NCI-H2081 treated with DMSO at 0.1 percent for 48 hours (cell line): Measurements from ENCODE around the gene SH3PXD2A.

ENCODE experiments used
- DNase-seq: peaks from one replicate; lab custom pipeline; 2025; lab: John Stamatoyannopoulos, UW

The SH3PXD2A gene

DNA sequence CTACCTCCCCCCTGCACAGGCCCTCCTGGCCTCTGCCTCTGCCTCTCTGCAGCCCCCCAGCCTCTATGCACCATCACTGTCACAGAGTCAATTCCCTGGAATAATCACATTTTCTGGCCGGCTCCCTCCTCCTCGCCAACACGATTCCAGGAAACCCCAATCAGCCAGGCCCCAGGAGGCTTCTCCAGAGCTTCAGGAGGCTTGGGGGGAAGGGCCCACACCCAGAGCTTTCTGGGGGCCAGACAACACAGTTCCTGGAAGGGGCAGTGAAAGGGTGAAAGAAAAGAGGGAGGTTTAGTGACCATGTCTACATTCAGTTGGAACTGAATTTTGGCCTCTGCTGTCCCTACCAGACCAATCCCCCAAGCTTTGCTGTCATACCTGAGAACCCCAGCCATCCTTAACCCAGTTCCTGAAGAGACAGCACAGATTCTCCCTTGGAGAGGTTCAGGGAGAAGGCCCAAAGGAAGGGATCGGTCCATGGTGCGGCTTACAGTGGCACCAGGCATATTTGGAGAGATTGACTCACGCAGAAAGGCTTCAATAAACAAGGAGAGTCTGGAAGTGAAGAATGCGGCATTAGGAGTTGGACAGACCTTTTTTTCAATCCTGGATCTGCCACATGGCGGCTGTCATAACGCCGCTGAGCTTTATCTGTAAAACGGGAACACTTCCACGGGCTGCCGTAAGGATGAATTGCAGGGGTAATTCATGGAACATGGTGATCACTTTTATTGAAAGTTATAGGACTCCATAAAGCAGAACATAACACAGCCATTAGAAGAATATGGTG is 272.8 kb downstream of the SH3PXD2A start:
- DNase-seq: no peak

DNA sequence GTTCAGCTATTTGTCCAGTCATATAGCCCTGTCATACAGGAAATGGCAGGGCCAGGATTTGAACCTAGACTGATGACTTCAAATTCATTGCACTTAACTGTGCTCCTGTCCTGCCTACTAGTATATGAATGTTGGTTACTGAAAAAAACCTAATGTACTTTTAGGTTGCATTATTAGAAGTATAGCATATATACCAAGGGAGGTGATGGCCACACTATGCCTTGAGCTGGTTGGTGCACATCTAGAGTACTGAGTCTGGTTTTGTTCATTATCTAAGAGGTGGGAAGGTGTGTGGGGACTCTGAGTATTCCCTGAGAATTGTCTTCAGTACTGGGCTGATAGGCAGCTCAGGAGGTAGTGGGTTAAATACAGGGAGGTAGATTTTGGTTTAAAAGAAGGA is 273.9 kb downstream of the SH3PXD2A start:
- DNase-seq: no peak

DNA sequence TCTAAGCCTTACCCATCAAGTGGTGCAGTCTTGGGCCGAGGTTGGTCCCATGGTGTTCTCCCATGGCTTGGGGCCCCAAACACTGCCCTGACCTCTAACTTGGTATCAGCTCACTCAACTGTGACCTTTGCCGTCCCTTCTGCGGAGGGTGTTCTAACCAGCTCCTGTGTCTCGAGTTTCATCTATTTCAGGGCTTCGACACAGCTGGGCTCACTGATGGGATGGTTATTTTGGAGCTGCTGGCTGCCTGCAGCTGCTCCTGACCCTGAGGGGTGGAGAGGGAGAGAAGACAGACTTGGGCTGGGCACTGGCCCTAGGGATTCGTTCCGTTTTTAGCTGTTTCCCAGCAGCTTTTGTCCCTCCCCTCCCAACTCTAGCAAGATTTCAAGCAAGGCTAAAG is 274.9 kb downstream of the SH3PXD2A start:
- no peak for DNase-seq

DNA sequence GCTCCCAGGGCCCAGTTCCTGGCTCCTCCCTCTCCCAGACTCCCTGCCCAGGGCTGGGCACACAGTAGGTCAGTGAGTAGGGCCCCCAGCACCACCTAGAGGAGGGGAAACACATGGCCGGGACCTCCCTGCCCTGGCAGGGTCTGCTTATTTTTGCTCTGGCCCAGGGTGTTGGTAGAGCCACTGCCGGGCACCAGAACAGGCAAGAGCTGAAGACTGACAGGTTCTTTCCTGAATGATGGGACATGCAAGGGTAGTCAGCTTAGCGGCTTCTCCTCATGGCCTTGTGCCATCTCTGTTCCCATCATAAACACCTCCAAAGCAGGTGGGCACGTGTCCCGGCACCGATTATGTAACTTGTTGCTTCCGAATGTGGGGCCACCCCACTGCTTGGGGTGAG is 275.4 kb downstream of the SH3PXD2A start:
- no peak for DNase-seq

DNA sequence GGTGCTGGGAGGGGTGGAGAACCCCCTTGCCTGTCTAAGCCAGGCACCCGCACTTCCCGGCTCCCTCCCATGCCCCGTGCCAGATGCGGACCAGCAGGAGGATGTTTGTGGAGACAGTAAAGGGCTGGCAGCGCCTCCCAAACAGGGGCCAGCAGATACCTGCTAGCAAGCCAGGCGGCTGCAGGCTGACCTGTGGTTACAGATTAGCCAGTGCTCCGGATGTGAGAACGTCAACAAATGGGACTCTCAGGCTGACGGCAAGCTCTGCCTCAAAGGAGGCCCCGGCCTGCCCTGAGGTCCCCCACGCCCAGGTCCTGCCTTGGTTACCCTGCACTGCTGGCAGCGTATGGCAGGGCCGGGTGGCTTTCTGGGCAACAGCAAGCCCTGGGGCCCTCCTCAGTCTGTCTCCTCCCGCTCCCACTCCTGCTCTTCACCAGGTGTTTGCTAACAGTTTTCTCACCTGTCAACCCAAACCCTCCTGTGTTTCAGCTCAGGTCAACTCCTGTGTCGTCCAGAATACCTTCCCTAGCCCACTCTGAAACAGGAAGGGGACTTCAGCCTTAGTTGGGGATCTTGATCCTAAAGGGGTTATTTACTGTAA is 276.5 kb downstream of the SH3PXD2A start:
- DNase-seq: no peak

DNA sequence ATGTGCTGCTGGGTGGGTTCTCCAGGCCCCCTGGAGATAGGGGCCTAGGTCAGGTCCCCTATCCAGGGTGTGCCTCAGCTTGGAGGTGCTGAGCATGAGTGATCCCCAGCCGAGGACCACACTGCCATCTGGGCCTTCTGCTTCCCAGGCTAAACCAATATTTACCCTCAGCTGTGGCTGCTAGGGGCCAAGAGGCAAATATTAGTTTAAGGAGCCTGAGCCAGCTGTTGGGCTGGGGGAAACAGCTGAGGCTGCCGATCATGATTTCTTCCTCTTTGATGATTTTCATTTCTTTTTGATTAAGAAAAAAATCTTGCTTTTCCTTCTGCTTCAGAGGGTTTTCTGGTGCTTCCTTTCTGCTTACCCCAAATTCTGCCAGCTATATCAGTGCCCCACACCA is 278.5 kb downstream of the SH3PXD2A start:
- DNase-seq: peak; percentile 7

DNA sequence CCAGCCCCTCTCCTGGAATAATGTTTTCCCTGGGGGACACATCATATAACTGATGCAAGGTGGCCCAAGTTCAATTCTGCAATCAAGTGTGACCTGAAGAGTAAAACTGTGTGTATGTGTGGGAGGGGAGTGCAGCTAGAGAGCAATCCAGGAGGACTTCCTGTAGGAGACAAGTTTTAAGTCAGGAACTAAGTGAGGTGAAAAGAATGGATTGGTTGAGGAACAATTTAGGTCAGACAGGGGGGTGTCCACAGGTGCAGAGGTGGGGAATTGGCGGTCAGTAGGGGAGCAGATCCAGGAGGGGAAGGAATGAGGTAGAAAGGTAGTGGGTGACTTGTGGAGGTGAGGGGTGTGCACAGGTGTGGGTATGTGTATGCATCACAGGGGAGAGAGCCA is 279.3 kb downstream of the SH3PXD2A start:
- no peak for DNase-seq

DNA sequence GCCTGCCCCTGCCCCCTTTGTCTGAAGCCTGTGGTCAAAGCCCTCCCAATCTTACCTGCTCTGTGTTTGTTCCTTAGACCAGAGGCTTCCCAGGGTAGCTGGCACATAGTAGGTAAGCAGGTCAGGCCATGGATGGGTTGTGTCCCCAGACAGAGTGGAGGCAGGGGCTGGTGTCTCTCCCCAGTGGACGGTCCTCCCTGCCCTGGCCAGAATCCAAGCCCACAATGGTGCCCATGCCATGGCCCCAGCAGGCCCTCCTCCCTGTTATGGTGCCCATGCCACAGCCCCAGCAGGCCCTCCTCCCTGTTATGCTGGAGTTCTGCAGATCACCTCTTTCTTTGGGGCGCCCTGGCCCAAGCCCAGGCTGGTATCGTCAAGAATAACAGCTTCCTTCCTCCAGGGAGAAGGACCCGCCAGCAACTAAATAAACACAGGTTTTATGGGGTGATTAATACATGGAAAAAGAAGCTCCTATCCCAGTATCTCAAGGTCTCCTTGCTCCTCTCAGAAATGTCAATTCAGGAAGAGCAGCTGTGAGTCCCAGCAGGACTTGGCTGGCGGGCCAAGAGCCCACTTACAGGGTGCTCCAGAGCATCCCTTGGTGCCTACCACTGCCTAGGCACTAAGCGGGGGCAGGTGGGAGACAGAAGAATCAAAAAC is 279.8 kb downstream of the SH3PXD2A start:
- DNase-seq: no peak

DNA sequence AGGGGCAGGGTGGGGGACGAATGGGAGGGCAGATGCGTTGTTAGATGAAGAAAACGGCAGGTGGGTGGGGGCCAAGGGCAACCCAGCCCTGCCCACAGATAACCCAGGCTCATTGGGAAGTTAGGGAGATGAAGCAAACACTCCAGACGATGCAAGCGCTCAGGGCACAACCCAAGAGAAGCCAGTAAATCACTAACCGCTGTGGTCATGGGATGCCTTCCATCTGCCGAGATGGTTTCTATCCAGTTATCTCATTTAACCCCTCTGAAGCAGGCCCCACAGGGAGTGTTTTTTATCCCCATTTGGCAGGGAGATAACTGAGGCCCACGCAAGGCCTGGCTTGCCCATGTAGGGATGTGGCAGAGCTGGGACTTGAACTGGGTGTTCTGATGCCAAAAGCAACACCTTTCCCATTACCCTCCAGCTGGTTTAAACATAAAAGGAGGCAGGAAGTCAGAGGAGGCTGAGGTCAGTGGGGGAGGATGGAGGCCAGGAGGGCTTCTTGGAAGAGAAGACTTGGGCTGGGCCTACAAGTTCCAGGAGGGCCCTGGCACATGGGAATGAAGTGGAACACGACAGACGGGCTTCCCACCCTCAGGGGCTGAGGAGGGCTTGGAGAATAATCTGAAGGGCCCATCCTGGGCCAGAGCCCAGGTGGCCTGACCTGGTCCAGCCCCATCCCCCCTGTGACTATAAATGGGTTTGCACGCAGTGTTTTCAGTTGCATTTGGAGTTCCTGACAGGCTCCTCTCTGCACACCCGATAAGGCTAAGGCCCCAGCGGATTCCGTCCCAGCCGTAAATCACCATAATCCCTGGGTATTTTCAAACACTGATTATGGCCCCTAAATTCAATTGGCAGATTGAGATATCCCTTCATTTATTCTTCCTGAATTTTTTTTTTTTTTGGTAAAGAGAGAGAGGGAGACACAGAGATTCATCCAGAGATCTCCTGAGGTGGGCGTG is 281.0 kb downstream of the SH3PXD2A start:
- DNase-seq: no peak

DNA sequence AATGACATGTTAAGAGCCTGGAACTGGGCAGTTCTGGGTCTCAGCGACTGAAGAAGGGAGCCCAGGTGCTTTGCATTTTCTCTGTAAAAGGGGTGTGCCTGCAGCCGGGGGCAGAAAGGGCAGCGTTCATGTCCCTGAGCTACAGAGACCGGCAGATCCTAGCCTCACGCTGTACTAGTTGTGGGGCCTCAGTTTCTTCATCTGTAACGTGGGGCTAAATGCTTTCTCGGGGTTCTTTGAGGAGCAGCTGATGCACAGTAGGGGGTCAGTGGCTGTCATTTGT is 282.2 kb downstream of the SH3PXD2A start:
- no peak for DNase-seq

DNA sequence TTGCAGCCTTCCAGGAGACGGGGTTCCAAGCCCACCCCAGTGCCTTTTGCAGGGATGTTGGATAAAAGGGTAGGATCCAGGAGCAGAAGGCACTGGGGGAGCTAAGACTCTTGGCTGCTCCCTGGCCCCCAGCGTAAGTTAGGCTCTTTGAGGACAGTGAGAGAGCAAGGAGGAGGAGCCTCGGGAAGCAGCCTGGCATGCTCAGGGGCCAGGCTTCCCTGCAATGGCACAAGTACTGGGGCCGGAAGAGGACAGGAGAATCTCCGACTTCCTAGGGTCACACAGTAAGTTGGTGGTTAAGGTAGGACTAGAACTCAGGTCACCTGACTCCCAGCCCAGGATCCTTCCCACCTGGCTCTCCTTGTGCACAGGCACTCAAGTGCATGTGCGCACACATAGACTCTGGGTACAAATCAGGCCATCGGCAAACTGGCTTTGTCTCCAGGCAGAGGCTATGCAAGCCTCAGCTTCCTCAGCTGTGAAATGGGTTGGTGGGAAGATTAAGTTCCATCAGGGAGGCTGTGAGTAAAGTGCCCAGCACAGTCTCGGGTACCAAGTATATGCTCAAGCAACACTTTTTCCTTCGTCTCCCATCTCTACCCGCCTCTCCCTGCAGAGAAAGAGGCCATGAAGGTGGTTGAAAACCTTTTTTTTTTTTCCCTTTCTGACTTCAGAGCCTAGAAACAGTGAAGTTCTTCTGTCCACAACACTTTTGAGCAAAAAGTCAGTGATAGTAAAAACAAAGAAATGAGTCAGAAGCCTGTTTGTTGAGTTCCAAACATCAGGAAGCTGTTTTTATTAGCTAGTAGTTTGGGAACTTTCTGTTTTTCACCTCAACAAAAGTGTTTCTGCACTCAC is 282.8 kb downstream of the SH3PXD2A start:
- no peak for DNase-seq

DNA sequence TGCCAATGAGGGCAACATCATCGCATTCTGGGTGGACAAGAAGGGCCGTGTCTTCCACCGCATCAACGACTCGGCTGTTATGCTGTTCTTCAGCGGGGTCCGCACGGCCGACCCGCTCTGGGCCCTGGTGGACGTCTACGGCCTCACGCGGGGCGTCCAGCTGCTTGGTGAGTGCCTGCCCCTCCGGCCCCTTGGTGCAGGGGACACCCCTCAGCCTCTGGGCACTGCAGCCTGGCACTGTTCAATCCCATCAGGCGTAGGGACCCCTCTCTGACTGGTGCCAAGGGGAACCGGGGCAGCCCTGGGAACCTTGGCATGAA is 283.8 kb downstream of the SH3PXD2A start:
- DNase-seq: no peak

DNA sequence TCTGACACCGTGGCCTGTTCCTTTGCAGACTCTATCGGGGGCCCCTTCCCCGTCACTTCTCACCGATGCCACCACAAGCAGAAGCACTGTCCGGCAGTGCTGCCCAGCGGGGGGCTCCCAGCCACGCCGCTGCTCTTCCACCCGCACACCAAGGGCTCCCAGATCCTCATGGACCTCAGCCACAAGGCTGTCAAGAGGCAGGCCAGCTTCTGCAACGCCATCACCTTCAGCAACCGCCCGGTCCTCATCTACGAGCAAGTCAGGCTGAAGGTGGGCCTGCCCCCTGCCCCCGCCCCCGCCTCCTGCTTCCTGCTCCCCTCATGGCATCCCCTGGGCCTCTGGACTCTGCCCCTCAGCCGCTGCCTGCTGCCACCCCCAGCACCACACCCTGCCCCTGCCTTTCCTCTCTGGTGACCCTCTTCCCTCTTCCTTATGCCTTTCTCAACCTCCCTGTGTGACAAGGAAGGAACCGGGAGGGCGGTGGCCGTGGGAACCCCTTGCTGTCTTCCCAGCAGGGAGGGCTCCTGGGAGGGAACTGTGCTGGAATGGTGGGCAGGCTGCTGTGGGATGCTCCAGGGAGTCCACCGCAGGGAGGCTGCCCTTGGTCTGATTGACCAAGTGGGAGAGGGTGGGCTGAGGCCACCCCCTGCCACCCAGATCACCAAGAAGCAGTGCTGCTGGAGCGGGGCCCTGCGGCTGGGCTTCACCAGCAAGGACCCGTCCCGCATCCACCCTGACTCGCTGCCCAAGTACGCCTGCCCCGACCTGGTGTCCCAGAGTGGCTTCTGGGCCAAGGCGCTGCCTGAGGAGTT is 284.3 kb downstream of the SH3PXD2A start:
- no peak for DNase-seq

DNA sequence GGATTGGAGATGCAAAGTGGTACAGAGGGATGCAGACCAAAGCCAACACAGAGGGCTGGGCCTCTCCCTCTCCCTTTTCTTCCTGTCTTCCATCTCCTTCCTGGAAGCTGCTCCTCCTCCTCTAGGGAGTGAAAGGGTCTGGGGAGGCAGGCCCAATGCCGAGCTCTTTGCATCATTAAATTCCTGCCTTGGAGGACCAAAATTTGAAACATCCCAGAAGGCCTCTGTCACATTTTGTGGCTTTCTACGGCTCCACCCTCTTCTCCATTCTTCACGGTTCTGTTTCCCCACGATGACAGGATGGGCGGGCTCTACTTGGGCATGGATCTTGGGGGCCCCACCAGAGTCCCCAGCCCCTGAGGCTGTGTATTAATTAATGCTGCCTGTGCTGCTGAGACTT is 285.5 kb downstream of the SH3PXD2A start:
- DNase-seq: no peak

DNA sequence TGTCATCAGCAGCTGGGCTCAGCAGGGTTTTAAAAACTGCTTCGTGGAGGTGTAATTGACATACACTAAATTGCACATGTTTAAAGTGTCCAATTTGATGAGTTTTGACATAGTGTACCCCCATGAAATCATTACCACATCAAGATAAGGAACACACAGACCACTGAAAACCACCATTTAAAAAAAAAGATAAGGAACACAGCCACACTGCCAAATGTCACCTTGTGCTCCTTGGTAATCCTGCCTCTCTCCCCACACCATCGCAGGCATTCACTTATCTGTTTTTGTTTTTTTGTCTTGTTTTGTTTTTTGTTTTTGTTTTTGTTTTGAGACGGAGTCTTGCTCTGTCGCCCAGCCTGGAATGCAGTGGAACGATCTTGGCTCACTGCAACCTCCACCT is 286.9 kb downstream of the SH3PXD2A start:
- no peak for DNase-seq

DNA sequence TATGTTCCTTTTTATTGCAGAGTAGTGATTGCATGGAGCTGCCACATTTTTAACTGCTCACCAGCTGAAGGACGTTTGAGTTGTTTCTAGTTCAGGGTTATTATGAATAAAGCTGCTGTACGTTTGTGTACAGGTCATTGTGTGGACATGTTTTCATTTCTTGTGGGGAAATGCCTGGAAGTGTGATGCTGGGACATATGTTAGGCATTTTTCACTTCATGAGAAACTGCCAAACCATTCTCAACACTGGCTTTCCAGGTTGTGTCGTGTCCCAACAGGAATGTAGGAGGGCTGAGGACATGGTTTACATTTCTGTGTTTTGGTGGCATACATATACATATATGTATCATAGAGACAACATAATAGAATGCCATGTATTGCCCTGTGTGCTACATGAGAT is 288.8 kb downstream of the SH3PXD2A start:
- DNase-seq: no peak

DNA sequence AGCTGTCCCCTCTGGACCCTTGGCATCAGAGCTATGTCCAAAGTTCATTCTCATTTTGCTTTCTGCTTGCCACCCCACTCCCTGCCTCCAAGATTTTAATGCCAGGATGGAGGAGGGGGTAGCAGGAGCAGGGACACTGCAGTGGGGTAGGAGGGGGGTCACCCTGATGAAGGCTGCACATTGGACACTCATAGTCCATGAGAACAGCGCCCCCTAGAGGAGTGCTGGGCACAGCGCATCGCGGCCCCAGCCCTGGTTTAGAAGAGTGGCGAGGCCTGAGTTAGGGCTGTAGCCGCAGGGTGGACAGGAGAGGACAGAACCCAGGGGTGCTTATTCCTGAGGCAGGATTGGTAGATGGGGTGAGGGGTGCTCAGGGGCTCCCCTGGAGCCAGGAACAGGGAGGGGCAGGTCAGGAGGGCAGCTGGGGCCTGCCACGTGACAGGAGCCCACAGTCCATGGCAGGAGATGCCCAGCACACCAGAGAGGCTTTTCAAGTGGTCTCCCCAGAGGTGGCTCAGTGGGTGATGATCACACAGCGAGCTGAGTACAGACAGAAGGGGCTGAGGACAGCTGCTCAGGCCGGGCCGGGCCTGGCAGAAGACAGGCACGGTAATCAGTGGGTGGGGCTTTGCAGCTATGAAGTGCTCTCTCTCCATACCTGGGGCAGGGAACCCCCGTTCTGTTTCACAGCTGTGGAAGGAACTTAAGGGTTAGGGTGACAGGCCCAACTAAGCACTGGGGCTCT is 290.4 kb downstream of the SH3PXD2A start:
- DNase-seq: no peak

DNA sequence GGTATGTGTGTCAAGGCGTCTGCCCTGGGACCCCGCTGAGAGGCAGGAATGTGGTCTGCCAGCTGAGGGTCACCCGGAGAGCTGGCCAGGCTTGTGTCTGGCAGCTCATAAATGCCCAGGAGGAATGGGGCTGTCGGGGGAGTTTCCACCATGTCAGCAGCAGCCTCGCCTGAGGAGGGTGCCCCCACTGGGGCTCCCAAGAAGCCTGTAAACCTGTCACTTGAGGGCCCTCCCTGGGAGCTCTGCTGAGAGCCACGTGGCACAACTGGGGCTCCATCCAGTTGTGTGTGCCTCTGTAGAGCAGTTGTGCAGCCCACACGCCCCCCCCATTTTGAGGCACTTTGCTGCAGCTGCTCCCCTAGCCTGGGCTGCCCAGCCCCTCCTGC is 291.3 kb downstream of the SH3PXD2A start:
- no peak for DNase-seq

DNA sequence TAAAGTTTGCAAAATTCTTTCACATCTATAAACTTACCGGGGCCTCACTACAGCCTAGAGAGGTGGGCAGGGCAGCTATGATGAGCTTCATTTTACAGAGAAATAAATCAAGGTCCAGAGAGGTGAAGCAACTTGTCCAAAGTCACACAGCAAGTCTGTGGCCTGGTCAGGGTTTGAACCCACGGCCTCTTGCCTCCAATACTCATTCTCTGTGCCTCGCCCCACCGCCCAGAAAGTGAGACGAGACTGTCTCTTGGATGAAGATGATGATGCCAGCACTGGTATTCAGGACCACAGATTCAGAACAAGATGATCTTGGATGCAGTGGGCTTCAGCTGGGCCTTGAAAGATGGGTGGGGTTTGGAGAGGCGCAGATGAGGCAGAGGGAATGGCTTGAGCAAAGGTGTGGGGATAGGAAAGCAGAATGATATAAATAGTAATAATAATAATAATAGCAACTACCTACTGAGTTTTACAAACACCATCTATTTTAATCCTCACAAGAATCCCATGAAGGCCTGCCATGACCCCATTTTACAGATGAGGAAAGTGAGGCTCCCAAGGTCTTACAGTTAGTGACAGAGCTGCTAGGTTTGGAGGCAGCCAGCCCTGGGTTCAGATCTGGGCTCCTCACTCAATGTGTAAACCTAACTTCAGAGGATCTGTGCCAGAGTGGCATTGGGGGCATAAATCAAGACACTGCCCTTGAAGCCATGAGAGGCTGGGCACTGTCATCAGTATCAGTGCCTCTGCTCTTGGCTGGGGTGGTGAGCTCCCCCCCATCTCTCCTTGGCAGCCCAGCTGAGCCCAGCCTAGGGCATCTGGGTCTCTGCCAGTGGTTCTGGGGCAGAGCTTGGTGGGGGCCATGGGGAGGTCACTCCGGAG is 291.9 kb downstream of the SH3PXD2A start:
- DNase-seq: no peak
